Activated CD8-positive, alpha-beta memory T cell treated with anti-CD3 and anti-CD28 coated beads for 48 hours (primary cell): ENCODE results near the gene TMEM187.

Source experiments
- DNase-seq, 3 experiments: peaks; one replicate each; pipeline ENCODE4 v3.0.0-alpha.2; 2020; ENCODE audit warnings: low read depth in 2 of 3, low spot score in 2 of 3

Gene TMEM187

GRCh38 chrX:153934762-153935325 is 37.7 kb upstream of the TMEM187 start, which contains the start of gene NAA10:
NAA10 (minus strand) TSS chrX:153935037; CDS start chrX:153934904, 133 bp downstream.
- peak in 1 of 3 experiments; percentile 73 for DNase-seq

DNA sequence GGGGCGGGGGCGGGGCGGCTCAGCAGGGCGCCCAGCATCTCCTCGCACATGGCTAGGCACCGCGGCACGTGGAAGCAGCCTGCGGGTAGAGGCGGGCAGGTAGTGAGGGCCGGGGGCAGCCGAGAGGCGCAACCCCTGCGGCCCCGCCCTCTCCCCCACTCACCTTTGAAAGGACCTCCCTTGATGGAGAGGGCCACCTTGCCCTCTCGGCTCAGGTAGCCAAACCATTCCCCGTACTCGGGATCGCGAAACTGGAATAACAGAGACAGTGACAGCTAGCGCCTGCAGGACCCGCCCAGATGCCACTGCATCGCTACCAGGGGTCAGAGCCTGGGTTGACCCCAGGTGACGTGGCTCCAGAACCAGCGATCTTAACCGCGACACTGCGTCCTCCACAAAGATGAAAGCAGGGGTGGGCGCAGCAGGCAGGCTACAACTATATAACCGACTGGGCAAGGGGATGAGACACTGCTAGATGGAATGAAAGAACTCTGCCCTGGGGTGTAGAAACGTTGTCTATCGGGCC is 37.2 kb upstream of the TMEM187 start:
- DNase-seq = no peak

GRCh38 chrX:153937056-153937455 is 35.5 kb upstream of the TMEM187 start:
- no peak for DNase-seq

GRCh38 chrX:153938226-153938786 is 34.2 kb upstream of the TMEM187 start:
- DNase-seq = no peak

- no peak for DNase-seq
Measured at GRCh38 chrX:153939573-153939972, 33.0 kb upstream of the TMEM187 start.

DNA sequence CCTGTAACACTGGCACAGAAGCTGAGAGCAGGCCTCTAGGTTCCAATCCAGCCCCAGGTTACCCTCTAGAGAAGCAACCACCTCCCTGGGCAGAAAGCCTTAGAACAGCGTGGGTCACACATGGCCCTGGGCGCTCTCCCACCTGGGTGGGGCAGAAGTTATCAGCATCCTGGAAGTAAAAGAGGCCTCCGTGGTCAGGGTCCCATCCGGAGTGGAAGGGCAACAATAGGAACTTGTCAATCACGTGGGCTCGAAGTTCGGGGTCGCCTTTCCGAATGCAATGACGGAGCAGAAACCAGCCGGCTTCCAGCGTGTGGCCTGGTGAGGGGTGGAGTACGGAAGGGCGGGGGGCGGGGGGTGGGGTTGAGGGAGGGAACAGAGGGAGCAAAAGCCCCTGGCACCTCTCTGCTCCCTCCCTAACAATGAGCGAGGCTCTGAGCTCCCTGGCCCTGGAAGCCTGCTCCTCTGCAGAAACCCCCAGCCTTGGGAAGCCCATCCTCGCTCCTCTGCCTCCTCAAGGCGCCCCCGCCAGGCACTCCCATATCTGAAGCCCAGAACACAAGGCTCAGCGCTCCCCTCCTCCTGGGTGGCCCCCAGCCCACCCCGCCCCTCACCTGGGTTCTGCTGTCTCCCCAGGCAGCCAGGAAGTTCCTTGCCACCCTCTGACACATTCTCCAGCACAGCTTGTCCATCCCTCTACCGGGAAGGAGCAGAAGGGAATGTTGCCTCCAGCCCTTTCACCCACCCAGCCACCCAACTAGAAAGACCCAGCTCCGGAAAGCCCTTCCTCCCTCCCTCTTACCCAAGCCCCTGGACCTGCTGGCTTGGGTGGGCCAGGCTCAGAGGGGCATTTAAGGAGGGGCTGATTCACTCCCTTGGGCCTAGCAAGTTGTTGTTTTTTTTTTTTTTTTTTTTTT is 31.0 kb upstream of the TMEM187 start:
- no peak for DNase-seq

DNA sequence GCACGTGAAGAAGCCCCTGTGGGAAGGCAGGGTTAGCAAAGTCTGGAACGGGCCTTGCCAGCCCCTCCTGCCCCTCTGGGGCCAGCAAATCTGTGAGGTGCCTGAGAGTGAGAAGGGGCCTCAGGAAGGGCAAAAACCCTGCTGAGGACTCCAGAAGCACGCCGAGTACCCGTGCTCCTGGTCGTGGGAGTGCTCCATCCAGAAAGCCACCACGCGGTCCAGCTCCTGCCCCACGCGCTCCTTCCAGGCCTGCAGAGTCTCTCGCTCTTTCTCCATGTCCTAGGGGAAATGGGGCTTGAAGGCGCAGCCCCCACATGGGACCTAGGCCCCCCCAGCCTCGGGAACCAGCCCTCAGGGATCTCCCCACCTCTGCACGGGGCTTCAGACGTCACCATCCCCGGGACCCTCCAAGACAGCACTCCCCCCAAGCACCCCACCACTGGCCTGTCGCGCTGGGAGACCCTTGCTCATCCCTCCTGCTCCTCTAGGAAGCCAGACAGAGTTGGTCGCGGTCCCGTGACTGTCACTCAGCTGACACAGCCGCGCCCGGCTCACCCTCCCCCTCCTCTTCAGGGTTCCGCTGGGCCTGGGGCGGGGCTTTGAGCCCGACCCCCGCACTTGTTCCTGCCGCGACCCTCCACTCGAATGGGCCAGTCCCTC is 28.3 kb upstream of the TMEM187 start, which contains the start of gene RENBP:
Gene RENBP (minus strand): TSS at position 504 of the 660 bp plus-strand sequence. CDS start 33 bp downstream, at position 471.
- DNase-seq = no peak

DNA sequence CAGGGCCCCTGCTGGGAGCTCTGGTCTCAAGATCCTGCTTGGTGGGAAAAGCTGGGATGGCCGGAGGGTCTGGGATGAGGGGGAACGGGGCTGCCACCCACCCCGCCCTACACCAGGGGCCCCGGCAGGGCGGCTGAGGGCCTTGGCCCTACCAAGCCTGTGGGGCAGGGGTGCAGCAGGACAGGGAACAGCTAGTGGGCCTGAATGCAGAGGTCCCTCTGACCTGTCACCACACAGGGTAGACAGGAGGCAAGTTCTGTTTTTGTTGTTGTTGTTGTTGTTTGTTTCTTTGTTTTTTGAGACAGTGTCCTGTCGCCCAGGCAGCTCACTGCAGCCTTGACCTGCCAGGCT is 27.8 kb upstream of the TMEM187 start:
- no peak for DNase-seq

DNA sequence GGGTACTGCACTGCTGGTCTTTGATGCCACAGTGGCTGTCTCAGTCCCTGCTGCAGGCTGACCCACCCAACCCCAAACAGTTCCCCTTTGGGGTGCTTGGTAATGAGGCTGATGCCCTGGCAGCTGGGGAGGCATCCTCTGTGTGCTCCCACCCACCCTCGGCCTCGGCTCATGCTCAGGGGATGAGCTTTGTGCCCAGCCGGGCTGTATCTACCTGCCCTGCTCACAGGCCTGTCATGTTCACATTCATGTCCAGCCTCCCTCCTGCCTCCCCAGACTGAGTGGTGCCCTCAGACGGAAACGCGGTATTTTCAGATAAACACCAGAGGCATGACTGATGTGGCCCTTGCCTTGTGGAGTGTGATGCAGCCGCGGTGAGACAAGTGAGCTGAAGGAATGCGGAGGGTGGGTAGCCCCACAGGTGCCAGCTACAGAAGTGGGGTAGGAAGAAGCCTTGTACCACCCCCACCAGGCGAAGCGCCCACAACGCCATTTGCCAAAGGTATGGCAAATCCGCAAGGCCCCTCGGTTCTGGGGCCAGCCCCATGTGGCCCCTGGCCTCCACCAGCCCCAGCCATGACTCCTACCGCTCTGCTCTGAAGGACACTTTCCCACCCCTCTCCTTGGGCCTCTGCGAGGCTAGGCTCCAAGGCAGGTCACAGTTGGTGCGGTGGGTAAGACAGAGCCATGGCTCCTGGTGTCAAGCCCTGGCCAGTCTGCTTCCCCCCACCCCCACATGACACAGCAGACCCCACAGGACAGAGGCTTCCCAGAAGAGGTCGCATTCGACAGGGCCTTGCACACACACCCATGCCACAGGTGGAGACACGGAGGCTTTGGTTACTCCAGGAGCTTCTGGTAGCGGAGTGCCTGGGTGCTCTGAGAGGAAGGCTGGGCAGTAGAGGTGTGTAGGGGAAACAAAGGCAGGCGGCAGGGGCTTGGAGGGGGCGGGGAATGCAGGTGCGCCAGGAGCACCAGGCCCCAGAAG is 26.3 kb upstream of the TMEM187 start:
- DNase-seq = no peak

DNA sequence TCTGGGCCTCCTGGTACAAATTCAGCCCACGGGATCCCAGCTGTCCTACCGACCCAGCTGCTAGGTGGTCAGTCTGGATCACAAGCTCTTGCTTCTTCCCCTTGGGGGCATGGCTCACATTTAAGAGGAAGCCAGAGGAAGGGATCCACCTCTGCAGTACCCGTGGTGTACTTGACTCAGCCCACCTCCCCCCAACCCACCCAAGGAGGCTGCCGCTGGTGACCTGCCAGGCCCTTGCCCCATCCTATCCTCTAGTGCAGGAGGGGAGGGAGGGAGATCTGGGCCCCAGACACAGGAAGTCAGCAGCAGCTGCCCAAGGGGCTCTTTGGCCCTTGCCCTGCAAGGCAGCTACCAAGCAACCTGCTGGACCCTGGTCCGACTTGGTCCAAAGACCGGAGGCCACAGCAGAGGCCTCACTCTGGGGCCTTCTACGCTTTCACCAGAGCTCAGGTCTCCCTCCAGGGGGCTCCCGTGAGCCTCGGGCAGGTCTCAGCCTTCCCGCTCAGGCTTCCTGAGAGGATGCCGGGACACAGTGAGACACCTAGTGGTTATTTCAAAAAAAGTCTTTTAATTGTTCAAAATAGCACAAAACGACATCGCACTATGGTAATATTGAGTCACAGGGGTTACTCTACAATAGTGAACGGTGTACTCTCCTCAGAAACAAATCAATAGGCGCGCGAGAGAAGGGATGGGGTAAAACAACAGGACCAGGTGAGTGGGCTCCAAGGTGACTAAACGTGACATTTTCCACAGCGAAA is 25.4 kb upstream of the TMEM187 start:
- DNase-seq = peak in 1 of 3 experiments; percentile 61

GRCh38 chrX:153948002-153948466 is 24.5 kb upstream of the TMEM187 start:
- no peak for DNase-seq

DNA sequence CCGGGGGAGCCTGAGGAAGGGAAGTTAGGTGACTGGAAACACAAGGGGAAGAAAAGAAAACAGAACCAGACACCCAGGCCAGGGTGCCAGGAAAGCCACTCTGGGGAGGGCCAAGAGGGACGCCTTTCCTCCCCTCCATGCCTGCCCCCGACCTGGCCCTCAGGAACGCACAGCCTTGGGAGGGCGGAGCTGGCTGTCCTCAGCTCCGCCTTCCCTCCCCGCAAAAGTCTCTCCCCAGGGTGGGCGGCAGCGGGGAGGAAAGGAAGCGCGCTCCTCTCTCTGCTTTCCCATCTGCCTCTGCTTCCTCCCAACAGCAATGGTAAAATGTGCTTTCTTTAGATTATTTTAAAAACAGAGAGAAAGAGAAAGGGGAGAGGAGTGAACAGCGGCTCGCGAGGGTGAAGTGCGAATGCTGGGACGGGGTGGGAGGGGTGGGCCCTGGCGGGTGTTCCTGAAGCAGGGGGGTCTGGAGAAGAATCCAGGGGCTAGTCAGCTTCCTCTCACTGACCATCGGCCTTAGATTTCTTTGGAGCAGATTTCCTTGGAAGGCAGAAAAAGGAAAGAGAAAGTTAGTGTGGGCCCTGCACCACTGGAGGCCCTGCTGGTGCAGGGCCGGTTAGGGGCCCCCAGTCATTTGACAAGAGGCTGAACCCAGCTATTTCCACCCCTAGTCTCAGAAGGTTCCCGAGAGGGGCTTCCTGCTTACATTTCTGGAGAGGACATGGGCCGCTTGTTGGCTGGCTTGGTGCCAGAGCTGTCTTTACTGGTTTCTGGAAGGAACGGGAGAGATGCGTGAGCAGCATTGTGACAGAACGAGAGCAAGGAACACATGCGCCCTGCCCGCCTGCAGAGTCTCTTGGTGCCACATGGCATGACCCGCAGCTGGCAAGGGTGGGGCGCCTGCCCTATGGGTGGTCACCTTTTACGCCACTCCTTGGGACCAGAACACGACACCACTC is 23.4 kb upstream of the TMEM187 start:
- no peak for DNase-seq

GRCh38 chrX:153950127-153950526 is 22.4 kb upstream of the TMEM187 start:
- DNase-seq = no peak

GRCh38 chrX:153951683-153952372 is 20.7 kb upstream of the TMEM187 start:
- no peak for DNase-seq

GRCh38 chrX:153952373-153953026 is 20.1 kb upstream of the TMEM187 start:
- no peak for DNase-seq

DNA sequence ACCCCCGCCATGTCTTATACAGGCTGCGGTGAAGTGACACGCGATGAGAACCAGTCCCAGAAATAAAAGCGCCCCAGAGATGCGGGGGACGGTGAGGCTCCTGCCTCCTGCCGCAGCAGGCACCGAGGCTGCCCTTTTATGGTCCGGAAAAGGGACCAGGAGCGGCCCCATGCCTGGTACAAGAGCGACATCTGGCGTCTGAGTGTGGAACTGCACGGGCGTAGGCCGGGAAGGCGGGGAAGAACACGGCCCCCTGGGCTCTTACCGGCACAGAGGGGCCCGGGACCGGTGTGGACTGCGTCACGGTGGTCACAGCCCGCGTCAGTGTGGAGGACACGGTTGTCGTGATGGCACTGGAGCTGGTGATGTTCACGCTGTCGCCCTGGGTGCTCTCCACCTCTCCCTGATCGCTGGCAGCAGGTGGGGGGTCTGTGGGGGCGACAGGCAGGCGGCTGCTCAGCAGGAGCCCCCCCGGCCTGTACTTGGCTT is 19.2 kb upstream of the TMEM187 start:
- peak; percentile 57 to 91 (median 64) for DNase-seq
